Activated CD8-positive, alpha-beta memory T cell treated with anti-CD3 and anti-CD28 coated beads for 1 hour (primary cell): ENCODE data around the gene FDCSP.
"Not testable (repeated sequence)": the region's sequence is repeated elsewhere in the genome, so short reads cannot be mapped to it uniquely, and the experiment has no call there.

Experiments
- DNase-seq, 2 donors: peaks; one replicate each; pipeline ENCODE4 v3.0.0-alpha.2; 2020; ENCODE audit warnings: low read depth in 1 of 2; ENCODE audit errors: extremely low read depth in 1 of 2

FDCSP gene

DNA sequence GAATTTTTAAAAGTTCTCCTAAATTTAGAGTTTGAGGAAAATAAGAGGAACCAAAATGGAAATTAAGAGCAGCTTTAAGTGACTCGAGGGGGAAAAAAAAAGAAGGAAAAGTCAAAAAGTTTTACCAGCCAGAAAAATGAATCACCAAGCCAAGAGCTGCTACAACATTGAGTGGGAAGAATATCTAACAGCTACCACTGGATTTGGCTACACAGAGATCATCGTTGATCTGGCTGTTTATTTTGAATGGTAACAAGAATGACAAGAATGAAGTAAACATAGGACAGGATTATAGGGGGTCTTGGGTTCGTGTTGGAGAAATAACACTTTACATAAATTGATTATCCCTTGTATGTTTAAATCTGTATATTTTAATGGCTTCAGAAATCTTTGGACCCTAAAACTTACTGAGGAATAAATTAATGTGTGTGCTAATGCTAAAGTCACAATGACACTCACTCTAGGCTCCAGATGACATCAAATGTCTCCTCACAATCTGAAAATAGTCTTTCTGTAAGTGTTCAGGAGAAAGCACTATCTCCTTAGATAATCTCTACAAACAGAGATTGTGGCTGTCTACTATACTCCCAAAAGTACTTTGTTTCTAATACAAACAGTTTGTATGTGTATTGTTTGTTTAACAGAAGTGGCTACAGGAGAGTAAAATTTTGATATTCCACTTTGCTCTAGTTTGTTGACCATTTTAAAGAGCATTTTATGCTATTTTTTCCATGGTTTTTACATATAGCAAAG is 13.4 kb downstream of the FDCSP start:
- no peak for DNase-seq

GRCh38 chr4:70239884-70240591 is 14.1 kb downstream of the FDCSP start:
- no peak for DNase-seq

DNA sequence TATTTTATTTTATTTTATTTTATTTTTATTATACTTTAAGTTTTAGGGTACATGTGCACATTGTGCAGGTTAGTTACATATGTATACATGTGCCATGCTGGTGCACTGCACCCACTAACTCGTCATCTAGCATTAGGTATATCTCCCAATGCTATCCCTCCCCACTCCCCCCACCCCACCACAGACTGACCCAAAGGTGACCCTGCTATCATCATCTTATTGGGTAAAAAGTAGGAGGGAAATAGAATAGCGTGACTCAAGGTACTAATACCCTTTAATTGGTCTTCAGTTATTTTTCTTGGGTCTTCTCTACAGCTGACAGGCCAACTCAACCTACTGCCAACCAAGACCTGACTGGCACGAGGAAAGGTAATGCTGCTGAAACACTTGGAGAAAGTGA is 16.4 kb downstream of the FDCSP start, which contains the start of gene CSN3:
Gene CSN3 (plus strand): TSS at position 301 of the 400 bp plus-strand sequence. CDS start 2,223 bp downstream, outside the sequence.
- DNase-seq, result not testable (repeated sequence)

DNA sequence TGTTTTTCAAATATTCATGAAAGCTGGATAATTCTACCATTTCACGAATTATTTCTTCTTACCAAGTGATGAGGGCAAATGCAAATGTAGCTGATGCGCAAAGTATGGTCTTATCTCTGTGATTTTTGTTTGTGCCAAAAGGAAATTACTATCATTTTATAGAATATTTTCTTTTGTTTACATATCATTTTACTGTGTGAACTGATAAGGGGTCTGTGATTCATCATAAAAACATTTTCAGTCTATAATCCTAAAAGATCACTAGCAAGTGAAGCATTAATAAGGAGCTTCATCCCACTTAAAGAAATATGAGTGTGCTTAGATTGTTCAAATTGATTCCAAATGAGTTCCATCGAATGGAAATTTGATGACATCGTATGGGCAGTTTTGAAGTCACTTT is 17.2 kb downstream of the FDCSP start:
- DNase-seq, result no peak

GRCh38 chr4:70251250-70251944 is 25.5 kb downstream of the FDCSP start:
- no peak for DNase-seq

GRCh38 chr4:70251945-70252277 is 26.0 kb downstream of the FDCSP start:
- no peak for DNase-seq

- DNase-seq, result no peak
Measured at GRCh38 chr4:70269674-70270073, 43.8 kb downstream of the FDCSP start.

DNA sequence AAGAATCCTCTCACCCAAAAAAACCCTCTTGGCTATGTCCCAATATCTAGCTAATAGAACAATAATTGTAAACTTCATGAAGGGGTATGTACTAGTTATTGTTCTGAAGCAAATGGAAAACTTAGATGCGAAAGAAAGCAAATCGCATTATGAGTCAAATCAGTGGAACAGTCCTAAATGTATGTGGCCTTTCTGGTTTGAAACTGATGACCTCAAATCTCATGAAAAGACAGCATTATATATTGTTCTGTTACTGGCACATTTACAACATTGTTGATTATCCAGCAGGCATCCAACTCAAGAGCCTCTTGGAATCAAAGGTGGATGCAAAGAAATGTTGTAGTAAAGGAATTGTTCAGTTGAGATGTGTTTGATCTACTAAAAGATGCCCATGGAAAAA is 51.2 kb downstream of the FDCSP start:
- no peak for DNase-seq

GRCh38 chr4:70280567-70280966 is 54.6 kb downstream of the FDCSP start:
- no peak for DNase-seq
